HPDE6-E6E7 (cell line): ENCODE data around the gene POLH.
"Not testable (repeated sequence)": the region's sequence is repeated elsewhere in the genome, so short reads cannot be mapped to it uniquely, and the experiment has no call there.

Experiments
- DNase-seq: peaks from one replicate; pipeline ENCODE4 v3.0.0; 2011; ENCODE audit warnings: missing footprints; ENCODE audit errors: extremely low spot score

POLH gene

DNA sequence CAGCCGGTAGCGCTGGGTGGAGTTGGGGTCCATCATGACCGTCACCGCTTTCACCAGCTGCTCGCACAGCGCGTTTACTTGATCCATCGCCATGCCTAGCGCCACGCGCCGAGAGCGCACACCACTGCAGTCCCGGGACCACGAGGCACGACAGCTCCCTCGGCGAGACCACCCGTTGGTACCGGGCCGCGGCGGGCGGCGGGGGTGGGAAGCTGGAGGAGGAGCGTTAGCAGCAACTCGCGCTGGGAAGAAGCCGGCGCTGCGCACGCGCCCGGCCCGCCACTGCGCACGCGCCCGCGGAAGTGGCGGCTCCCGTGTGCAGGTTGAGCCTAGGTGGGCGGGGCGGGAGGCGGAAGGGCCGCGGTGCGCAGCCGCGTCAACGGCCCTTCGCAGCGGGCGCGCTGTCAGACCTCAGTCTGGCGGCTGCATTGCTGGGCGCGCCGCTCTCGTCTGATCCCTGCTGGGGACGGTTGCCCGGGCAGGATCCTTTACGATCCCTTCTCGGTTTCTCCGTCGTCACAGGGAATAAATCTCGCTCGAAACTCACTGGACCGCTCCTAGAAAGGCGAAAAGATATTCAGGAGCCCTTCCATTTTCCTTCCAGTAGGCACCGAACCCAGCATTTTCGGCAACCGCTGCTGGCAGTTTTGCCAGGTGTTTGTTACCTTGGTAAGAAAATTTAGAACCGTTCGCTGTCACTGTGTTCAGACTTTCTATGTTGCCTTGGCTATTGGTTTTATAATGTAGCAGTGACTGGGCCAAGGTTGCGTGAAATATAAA lies at the start of gene POLH, which contains the start of gene XPO5:
Gene POLH, plus strand, starts transcription at position 414 of the 780 bp plus-strand sequence. CDS start 6,135 bp downstream, outside the sequence.
Gene XPO5, minus strand, starts transcription at position 267 of the 780 bp plus-strand sequence. Its CDS starts 174 bp downstream, at position 93.
- DNase-seq, result peak; percentile 96

- DNase-seq, result no peak
These were observed 43.8 kb upstream of the POLH start for GRCh38 chr6:43532201-43532600.

GRCh38 chr6:43538986-43539385 lies 37.0 kb upstream of the POLH start:
- not testable (repeated sequence) for DNase-seq

GRCh38 chr6:43539409-43539808 lies 36.6 kb upstream of the POLH start:
- DNase-seq, result not testable (repeated sequence)

- no peak for DNase-seq
These were observed 35.5 kb upstream of the POLH start for GRCh38 chr6:43540507-43540906.

DNA sequence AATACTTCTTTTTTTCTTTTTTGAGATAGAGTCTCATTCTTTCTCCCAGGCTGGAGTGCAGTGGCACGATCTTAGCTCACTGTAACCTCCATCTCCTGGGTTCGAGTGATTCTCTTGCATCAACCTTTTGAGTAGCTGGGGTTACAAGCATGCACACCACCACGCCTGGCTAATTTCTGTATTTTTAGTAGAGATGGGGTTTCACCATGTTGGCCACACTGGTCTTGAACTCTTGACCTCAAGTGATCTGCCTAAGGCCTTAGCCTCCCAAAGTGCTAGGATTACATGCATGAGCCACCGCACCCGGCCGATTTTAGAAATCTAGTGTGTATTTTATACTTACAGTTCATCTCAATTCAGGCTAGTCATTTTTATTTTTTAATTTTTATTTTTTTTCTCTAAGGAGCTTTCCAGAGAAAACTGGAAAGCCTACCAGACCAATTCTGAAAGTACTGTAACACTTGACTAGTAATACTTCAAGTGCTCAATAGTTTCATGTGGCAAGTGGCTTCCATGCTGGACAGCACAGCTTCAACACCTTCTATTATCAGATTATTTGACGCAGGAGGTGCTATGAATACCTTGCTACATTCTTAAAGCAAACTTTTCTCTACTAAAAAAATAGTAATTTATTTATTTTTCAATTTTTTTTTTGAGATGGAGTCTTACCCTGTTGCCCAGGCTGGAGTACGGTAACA lies 34.1 kb upstream of the POLH start:
- no peak for DNase-seq

- no peak for DNase-seq
These were observed 31.5 kb upstream of the POLH start for GRCh38 chr6:43544461-43544860.

GRCh38 chr6:43547222-43547621 lies 28.8 kb upstream of the POLH start:
- DNase-seq, result no peak

DNA sequence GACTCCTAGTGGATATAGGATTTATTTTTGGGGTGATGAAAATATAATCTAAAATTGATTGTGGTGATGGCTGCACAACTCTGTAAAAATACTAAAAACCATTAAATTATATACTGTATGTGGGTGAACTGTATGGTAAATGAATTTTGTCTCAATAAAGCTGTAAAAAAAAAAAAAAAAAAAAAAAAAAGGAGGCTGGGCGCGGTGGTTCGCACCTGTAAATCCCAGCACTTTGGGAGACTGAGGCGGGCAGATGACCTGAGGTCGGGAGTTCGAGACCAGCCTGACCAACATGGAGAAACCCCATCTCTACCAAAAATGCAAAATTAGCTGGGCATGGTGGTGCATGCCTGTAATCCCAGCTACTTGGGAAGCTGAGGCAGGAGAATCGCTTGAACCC lies 18.4 kb upstream of the POLH start:
- not testable (repeated sequence) for DNase-seq

DNA sequence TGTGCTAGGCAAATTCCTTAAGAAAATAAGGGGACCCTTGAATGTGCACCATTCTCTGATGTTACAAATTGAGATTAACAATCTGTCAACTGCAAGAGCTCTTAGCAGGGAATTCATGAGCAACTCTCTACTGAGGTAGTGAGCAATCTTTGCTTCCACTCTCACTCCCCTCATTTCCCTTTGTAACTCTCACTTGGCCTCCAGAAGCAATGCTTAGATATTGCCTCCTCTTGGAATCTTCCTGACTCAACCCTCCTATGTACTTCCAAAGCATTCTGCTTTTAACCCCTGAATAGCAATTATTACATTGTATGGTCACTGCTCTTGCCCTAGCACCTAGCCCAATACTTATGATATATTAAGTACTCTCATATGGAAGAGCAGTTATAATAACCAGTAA lies 16.7 kb upstream of the POLH start:
- no peak for DNase-seq

GRCh38 chr6:43570876-43571441 lies 5.0 kb upstream of the POLH start:
- no peak for DNase-seq

- DNase-seq, result no peak
These were observed 4.0 kb upstream of the POLH start for GRCh38 chr6:43572015-43572414.

GRCh38 chr6:43575105-43575771 lies 747 bp upstream of the POLH start:
- DNase-seq, result peak; percentile 28

GRCh38 chr6:43578748-43579147 lies 2.8 kb downstream of the POLH start:
- no peak for DNase-seq

DNA sequence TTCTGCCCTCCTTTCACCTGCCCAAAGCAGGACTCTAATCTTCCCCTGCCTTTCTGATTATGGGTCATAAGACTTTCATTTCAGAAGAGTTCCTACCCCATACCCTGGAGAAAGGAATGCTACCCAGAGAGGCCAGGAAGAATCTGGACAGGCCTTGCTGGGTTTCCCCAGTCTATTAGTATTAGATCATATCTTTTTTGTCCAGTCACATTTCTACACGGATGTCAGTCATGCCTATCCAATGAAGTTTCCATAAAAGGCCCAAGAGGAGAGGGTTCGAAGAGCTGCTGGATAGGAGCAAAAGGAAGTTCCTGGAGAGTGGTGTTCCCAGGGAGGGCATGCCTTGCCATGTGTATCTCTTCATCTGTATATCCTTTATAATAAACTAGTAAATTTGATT lies 3.2 kb downstream of the POLH start:
- no peak for DNase-seq

- DNase-seq, result no peak
These were observed 6.9 kb downstream of the POLH start for GRCh38 chr6:43582911-43583310.

DNA sequence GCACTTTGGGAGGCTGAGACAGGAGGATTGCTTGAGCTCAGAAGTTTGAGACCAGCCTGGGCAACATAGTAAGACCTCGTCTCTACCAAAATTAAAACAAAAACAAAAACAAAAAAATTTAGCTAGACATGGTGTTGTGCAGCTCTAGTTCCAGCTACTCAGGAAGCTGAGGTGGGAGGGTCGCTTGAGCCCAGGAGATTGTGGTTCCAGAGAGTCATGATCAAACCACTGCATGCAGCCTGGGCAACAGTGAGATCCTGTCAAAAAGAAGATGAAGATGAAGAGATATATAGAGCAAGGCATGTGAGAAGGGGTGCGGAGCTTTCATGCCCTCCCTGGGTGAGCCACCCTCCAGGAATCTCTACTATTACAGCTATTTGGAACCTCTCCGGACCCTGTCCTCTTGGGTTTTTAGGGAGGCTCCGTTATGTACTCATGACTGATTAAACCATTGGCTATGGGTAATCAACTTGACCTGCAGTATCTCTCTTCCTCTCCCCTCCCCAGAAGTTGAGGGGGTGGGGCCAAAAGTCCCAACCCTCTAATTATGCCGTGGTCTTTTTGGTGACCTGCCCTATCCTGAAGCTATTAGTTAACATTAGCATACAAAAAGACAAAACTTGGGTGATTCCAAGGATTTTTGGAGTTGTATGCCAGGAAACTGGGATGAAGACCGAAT lies 9.0 kb downstream of the POLH start:
- no peak for DNase-seq

GRCh38 chr6:43588194-43588593 lies 12.2 kb downstream of the POLH start:
- no peak for DNase-seq

GRCh38 chr6:43589564-43589963 lies 13.6 kb downstream of the POLH start:
- DNase-seq, result not testable (repeated sequence)

DNA sequence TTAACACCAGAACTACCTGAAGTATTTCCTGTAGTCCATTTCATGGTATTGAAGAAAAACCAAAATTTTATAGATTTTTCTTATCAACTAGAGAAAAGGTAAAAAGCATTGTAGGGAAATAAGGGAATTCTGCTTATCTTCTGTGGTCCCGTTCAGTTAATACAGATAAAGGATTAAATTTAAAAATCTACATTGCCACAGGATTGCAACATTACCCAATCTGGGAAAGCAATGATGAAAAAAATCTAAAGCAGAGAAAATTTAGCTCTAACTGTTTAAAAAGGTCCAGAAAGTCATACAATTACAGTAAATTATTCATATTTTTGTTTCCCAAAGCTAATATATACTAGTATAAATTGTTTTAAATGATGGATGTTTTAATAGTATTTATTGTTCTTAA lies 18.0 kb downstream of the POLH start:
- no peak for DNase-seq

DNA sequence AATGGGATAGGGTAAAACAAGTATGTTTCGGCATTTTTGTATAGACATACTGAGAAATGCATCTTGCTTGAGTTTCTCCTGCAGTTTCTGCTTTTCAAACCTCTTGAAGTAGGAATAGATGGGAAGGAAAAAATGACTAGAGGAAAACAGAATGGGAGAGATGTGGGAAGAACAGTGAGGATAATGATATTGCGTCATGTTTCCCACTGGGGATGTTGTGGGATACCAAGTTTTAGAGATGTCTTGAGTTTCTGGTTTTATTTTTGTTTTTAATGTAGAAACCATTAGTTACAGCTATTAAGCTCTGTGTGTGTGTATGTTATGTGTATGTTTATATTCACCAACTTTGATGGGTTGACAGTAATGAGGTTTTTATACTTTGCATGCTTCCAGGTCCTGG lies 24.6 kb downstream of the POLH start:
- no peak for DNase-seq

GRCh38 chr6:43604174-43604573 lies 28.2 kb downstream of the POLH start:
- no peak for DNase-seq
